Neuron (in vitro differentiated cells): Measurements from ENCODE around the gene ZFYVE28.

Experiments
- H2AFZ ChIP-seq: one replicate; pipeline ENCODE4 v1.6.1; 2013; ENCODE audit warnings: low read depth, mild to moderate bottlenecking, inconsistent platforms, low read length, moderate library complexity
- H3K27me3 ChIP-seq: one replicate; pipeline ENCODE4 v1.6.1; 2013; ENCODE audit warnings: low read length; ENCODE audit not compliant: insufficient read depth
- H3K36me3 ChIP-seq: one replicate; pipeline ENCODE4 v1.6.1; 2013; ENCODE audit warnings: low read length; ENCODE audit not compliant: insufficient read depth
- H3K4me1 ChIP-seq: one replicate; pipeline ENCODE4 v1.6.1; 2013; ENCODE audit warnings: low read length; ENCODE audit not compliant: insufficient read depth
- H3K4me3 ChIP-seq: 2 replicates; pipeline ENCODE4 v1.5.1; 2013; ENCODE audit warnings: mild to moderate bottlenecking, low read length, moderate library complexity
- H3K9me3 ChIP-seq: one replicate; pipeline ENCODE4 v1.6.1; 2013; ENCODE audit warnings: low read length

The ZFYVE28 gene

GRCh38 chr4:2331519-2332200 lies 86.8 kb downstream of the ZFYVE28 start:
- no peak overlapping the region for H2AFZ ChIP-seq
- no peak overlapping the region for H3K4me3 ChIP-seq
- H3K36me3 ChIP-seq, result no peaks in the 10 kb centered on the region
- H3K27me3 ChIP-seq, result peaks cover 6% of the 10 kb centered on the region
- H3K9me3 ChIP-seq, result no peaks in the 10 kb centered on the region
- H3K4me1 ChIP-seq, result no peaks in the 10 kb centered on the region

- Histone ChIP-seq H3K36me3 (no peaks in the 10 kb centered on the region), H3K4me1 (no peaks in the 10 kb centered on the region), H3K27me3 (peaks cover 6% of the 10 kb centered on the region), H3K9me3 (no peaks in the 10 kb centered on the region), H2AFZ (no peak overlapping the region), H3K4me3 (no peak overlapping the region)
Measured at GRCh38 chr4:2331043-2331420, 87.4 kb downstream of the ZFYVE28 start.

GRCh38 chr4:2330091-2331042 lies 88.1 kb downstream of the ZFYVE28 start:
- H2AFZ ChIP-seq, result no peak overlapping the region
- H3K4me3 ChIP-seq, result no peak overlapping the region
- H3K27me3 ChIP-seq, result peaks cover 6% of the 10 kb centered on the region
- no peaks in the 10 kb centered on the region for H3K4me1 ChIP-seq
- H3K36me3 ChIP-seq, result no peaks in the 10 kb centered on the region
- H3K9me3 ChIP-seq, result no peaks in the 10 kb centered on the region

- H3K9me3 ChIP-seq, result no peaks in the 10 kb centered on the region
- H2AFZ ChIP-seq, result no peak overlapping the region
- no peaks in the 10 kb centered on the region for H3K36me3 ChIP-seq
- no peak overlapping the region for H3K4me3 ChIP-seq
- H3K4me1 ChIP-seq, result no peaks in the 10 kb centered on the region
- H3K27me3 ChIP-seq, result peaks cover 3% of the 10 kb centered on the region
Measured at GRCh38 chr4:2327579-2327978, 90.9 kb downstream of the ZFYVE28 start.

GRCh38 chr4:2324891-2325290 lies 93.6 kb downstream of the ZFYVE28 start:
- Histone ChIP-seq H3K36me3 (no peaks in the 10 kb centered on the region), H3K4me1 (no peaks in the 10 kb centered on the region), H3K27me3 (no peaks in the 10 kb centered on the region), H3K9me3 (no peaks in the 10 kb centered on the region), H2AFZ (no peak overlapping the region), H3K4me3 (no peak overlapping the region)

- Histone ChIP-seq H2AFZ (no peak overlapping the region), H3K27me3 (no peaks in the 10 kb centered on the region), H3K36me3 (no peaks in the 10 kb centered on the region), H3K4me3 (no peak overlapping the region), H3K4me1 (no peaks in the 10 kb centered on the region), H3K9me3 (no peaks in the 10 kb centered on the region)
Measured at GRCh38 chr4:2322841-2323240, 95.6 kb downstream of the ZFYVE28 start.

GRCh38 chr4:2322227-2322626 lies 96.2 kb downstream of the ZFYVE28 start:
- Histone ChIP-seq H2AFZ (no peak overlapping the region), H3K4me1 (no peaks in the 10 kb centered on the region), H3K27me3 (no peaks in the 10 kb centered on the region), H3K36me3 (no peaks in the 10 kb centered on the region), H3K9me3 (no peaks in the 10 kb centered on the region), H3K4me3 (no peak overlapping the region)

- H3K4me3 ChIP-seq, result no peak overlapping the region
- no peaks in the 10 kb centered on the region for H3K36me3 ChIP-seq
- H2AFZ ChIP-seq, result no peak overlapping the region
- H3K9me3 ChIP-seq, result no peaks in the 10 kb centered on the region
- H3K4me1 ChIP-seq, result no peaks in the 10 kb centered on the region
- H3K27me3 ChIP-seq, result no peaks in the 10 kb centered on the region
Measured at GRCh38 chr4:2321279-2322196, 96.9 kb downstream of the ZFYVE28 start.

- Histone ChIP-seq H3K9me3 (no peaks in the 10 kb centered on the region), H3K4me3 (no peak overlapping the region), H3K27me3 (no peaks in the 10 kb centered on the region), H2AFZ (no peak overlapping the region), H3K4me1 (no peaks in the 10 kb centered on the region), H3K36me3 (no peaks in the 10 kb centered on the region)
Measured at GRCh38 chr4:2320746-2321145, 97.7 kb downstream of the ZFYVE28 start.

- H3K36me3 ChIP-seq, result no peaks in the 10 kb centered on the region
- no peaks in the 10 kb centered on the region for H3K9me3 ChIP-seq
- H2AFZ ChIP-seq, result no peak overlapping the region
- H3K4me1 ChIP-seq, result no peaks in the 10 kb centered on the region
- H3K27me3 ChIP-seq, result no peaks in the 10 kb centered on the region
- no peak overlapping the region for H3K4me3 ChIP-seq
Measured at GRCh38 chr4:2320152-2320551, 98.3 kb downstream of the ZFYVE28 start.

- no peak overlapping the region for H3K4me3 ChIP-seq
- H2AFZ ChIP-seq, result no peak overlapping the region
- no peaks in the 10 kb centered on the region for H3K9me3 ChIP-seq
- no peaks in the 10 kb centered on the region for H3K27me3 ChIP-seq
- no peaks in the 10 kb centered on the region for H3K4me1 ChIP-seq
- H3K36me3 ChIP-seq, result no peaks in the 10 kb centered on the region
Measured at GRCh38 chr4:2318885-2319284, 99.6 kb downstream of the ZFYVE28 start.

- no peaks in the 10 kb centered on the region for H3K4me1 ChIP-seq
- no peaks in the 10 kb centered on the region for H3K36me3 ChIP-seq
- H3K9me3 ChIP-seq, result no peaks in the 10 kb centered on the region
- no peak overlapping the region for H3K4me3 ChIP-seq
- no peak overlapping the region for H2AFZ ChIP-seq
- no peaks in the 10 kb centered on the region for H3K27me3 ChIP-seq
Measured at GRCh38 chr4:2318476-2318875, 100.0 kb downstream of the ZFYVE28 start.

- no peak overlapping the region for H2AFZ ChIP-seq
Measured at GRCh38 chr4:2313366-2313765, 105.1 kb downstream of the ZFYVE28 start.

More at GRCh38 chr4:2313366-2313765, 105.1 kb downstream of the ZFYVE28 start:
- Histone ChIP-seq H3K4me1 (no peaks in the 10 kb centered on the region), H3K9me3 (no peaks in the 10 kb centered on the region), H3K27me3 (no peaks in the 10 kb centered on the region), H3K36me3 (no peaks in the 10 kb centered on the region), H3K4me3 (no peak overlapping the region)
